Body of pancreas (tissue), 4 donors: ENCODE measurements around the gene PUS7L.
"Not testable (repeated sequence)": the region's sequence is repeated elsewhere in the genome, so short reads cannot be mapped to it uniquely, and the experiment has no call there.

Experiments
- CTCF ChIP-seq, 7 experiments: fragments of 450-650 bp in 4 of 7; fragments of 200-600 bp in 3 of 7; sonication (generic) in 3 of 7; IDR thresholded peaks; one replicate each; pipeline ENCODE4 v1.5.1; 2016 to 2019; ENCODE audit warnings: antibody characterized with exemption in 7 of 7
- POLR2A ChIP-seq, 3 donors: fragments of 450-650 bp; IDR thresholded peaks; one replicate each; pipeline ENCODE4 v1.6.1; 2016; ENCODE audit warnings: antibody characterized with exemption in 3 of 3, mild to moderate bottlenecking in 2 of 3

DNA sequence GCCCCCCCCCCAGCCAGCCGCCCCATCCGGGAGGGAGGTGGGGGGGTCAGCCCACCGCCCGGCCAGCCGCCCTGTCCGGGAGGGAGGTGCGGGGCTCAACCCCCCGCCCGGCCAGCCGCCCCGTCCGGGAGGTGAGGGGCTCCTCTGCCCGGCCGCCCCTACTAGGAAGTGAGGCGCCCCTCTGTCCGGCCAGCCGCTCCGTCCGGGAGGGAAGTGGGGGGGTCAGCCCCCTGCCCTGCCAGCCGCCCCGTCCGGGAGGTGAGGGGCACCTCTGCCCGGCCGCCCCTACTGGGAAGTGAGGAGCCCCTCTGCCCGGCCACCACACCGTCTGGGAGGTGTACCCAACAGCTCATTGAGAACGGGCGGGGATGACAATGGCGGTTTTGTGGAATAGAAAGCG lies 73.1 kb downstream of the PUS7L start:
- not testable (repeated sequence) for TF ChIP-seq POLR2A, CTCF (IDR thresholded peaks at IDR 0.05)
